ENCODE results near the gene UCK2.
"Not testable (repeated sequence)": the region's sequence is repeated elsewhere in the genome, so short reads cannot be mapped to it uniquely, and the experiment has no call there.

The UCK2 gene

DNA sequence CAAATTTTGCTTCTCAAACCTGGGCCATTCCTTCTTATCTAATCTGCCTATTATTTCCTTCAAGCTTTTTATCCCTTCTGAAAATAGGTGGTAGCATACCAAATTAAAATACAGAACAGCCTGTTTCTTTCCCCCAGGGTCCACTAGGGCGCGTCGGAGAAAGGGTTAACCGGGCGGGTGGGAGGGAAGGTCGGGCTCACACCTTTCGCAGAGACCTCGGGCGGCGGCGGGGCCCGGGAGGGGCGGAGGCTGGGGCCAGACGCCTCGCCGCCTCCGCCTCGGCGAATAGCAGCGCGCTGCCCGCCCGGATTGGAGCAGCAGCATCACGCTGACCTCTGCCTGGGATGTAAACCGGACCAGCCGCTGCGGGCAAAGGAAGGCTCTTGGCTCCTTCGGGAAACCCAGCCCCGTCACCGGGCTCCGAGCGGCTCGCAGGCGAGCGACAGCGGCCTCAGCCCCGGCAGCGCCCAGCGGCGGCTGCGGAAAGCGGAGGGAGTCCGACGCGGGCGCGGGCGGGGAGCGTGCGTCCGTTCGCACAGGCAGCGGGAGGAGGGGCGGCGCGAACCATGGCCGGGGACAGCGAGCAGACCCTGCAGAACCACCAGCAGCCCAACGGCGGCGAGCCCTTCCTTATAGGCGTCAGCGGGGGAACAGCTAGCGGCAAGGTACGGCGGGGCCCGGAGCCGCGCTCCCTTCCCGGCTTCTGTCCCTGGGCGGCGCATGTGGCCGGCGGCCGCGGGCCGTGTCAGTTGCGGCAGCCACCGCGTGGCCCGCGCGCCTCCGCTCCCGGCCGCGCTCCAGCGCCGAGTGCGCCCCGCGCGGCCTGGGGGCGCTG is at the start of gene UCK2:
Gene UCK2 (plus strand): TSS at position 347 of the 835 bp plus-strand sequence. CDS start 220 bp downstream, at position 567.
- DNase-seq (ENCODE audit: low read depth in 3 of 3) = peak; percentile 43 to 62 (median 48)

- DNase-seq (ENCODE audit: low read depth in 3 of 3) = not testable (repeated sequence)
These were observed 49.2 kb upstream of the UCK2 start for GRCh38 chr1:165778197-165778596.

GRCh38 chr1:165783519-165783918 is 43.9 kb upstream of the UCK2 start:
- DNase-seq (ENCODE audit: low read depth in 3 of 3) = not testable (repeated sequence)

- DNase-seq (ENCODE audit: low read depth in 3 of 3) = no peak
These were observed 39.7 kb upstream of the UCK2 start for GRCh38 chr1:165787741-165788140.

- no peak for DNase-seq (ENCODE audit: low read depth in 3 of 3)
These were observed 33.5 kb upstream of the UCK2 start for GRCh38 chr1:165793951-165794350.

DNA sequence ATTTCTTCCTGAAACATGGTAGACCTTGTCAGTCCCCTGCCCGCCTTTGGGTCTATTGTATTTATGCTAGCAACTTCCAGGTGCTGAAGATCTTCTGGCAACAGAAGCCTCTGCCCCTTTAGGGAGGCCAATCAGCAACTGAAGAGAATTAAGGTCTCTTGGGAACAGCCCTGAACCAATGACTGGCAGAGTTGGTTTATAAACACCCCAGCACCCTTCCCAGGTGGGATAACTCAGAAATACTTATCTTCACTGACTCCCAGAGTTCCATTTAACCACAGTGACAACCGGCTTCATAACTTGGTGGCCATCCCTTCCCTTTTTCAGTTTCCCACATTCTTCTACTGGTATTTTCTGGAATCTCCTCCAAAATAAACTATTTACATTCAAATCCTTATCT is 31.5 kb upstream of the UCK2 start:
- no peak for DNase-seq (ENCODE audit: low read depth in 3 of 3)

GRCh38 chr1:165799387-165799786 is 28.0 kb upstream of the UCK2 start:
- no peak for DNase-seq (ENCODE audit: low read depth in 3 of 3)

DNA sequence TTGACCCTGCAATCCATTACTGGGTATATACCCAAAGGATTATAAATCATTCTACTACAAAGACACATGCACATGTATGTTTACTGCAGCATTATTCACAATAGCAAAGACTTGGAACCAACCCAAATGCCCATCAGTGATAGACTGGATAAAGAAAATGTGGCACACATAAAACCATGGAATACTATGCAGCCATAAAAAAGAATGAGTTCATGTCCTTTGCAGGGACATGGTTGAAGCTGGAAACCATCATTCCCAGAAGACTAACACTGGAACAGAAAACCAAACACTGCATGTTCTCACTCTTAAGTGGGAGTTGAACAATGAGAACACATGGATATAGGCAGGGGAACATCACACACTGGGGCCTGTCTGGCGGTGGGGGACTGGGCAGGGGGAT is 22.9 kb upstream of the UCK2 start:
- DNase-seq (ENCODE audit: low read depth in 3 of 3) = not testable (repeated sequence)

GRCh38 chr1:165807613-165808012 is 19.8 kb upstream of the UCK2 start:
- DNase-seq (ENCODE audit: low read depth in 3 of 3) = no peak

- DNase-seq (ENCODE audit: low read depth in 3 of 3) = no peak
These were observed 11.7 kb upstream of the UCK2 start for GRCh38 chr1:165815725-165816124.

DNA sequence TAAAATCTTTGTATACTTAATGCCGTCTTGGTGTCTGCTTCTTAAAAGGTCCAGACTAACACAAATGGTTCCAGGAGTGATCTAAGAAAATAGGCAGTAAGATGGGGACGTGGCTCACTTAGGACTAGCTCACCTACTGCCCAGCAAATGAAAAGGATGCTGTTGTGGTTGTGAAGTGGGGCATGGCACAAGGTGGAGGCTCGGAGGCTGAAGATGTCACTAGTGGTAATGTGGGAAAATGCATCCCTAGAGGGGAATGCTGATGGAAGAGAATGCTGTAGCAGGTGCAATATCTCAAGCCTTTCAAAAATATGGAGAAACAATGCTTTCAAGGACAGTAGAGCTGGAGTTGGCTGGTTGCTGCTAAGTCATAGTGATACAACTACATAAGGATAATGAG is 11.3 kb upstream of the UCK2 start:
- no peak for DNase-seq (ENCODE audit: low read depth in 3 of 3)

DNA sequence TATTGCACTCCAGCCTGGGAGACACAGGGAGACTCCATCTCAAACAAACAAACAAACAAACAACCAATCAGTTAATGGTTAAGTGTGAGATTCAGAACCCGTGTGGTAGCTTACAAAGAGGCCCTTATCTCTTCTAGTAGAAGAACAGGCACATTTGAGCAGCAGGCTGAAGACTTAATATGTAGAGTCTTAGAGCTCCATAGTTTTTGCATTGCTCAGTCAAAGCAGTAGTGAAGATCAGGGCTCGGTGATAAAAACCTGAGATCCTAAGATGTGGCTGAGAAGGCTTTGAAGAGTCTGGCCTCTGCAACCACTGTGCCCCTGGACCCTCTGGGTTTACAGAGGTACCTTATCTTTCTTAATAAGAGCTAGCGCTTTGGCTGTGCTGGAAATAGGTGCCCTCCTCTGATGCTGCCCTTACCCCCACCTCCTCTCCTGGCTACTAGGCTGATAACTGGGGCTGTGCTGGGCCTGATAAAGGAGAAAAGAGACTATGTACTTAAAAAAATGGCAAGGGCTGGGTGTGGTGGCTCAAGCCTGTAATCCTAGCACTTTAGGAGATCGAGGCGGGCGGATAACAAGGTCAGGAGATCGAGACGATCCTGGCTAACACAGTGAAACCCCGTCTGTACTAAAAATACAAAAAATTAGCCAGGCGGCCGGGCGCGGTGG is 10.5 kb upstream of the UCK2 start:
- no peak for DNase-seq (ENCODE audit: low read depth in 3 of 3)

- DNase-seq (ENCODE audit: low read depth in 3 of 3) = no peak
These were observed 3.7 kb upstream of the UCK2 start for GRCh38 chr1:165823552-165824268.

DNA sequence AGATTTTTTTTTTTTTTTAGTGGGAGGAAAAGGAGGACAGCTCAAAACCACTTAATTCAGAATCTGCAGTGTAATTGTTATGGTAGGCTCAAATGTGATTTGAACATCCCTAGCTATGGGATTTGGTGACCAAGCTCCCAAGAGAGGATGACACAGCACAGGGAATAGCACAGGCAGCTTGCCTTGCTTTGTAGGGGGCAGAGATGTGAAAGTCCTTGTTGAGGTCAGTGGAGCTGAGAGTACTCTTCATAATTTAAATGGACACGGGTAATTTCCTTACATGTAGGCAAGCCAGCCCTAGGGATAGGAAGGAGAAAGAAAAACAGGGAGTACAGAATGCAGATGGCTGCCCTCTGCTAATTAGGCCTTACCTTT is 3.2 kb upstream of the UCK2 start:
- DNase-seq (ENCODE audit: low read depth in 3 of 3) = no peak

DNA sequence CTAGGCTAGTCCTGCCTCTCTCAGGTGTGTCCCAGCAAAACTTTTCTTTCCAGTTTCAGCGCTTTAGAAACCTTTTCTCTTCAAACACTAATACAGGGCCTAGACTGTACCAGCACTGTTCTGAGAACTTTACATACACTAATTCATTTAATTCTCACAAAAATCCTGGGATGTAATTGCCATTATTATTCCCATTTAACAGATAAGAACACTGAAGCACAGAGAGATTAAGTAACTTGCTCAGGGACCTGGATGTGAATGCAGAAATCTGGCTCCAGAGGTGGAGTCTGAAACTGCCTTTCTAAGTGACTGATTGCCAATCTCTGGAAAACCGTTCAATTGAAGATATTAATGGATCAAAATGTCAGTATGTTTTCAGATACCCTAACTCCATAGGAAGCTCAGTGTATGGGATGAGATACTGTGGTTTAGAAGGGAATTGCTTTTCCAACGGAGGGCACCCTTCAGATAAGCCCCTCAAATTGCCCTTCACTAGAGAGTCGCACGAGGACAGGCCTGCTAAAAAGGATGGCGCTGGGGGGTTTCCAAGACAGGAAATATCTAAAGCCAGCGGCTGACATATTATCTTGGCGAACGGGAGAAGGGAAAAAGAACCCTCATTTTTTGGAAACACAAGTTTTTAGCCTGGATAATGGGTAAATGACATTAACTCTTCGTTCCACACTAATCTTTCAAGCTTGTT is 698 bp upstream of the UCK2 start:
- no peak for DNase-seq (ENCODE audit: low read depth in 3 of 3)

- peak; percentile 27 to 49 (median 32) for DNase-seq (ENCODE audit: low read depth in 3 of 3)
These were observed 772 bp downstream of the UCK2 start for GRCh38 chr1:165828103-165828668.

DNA sequence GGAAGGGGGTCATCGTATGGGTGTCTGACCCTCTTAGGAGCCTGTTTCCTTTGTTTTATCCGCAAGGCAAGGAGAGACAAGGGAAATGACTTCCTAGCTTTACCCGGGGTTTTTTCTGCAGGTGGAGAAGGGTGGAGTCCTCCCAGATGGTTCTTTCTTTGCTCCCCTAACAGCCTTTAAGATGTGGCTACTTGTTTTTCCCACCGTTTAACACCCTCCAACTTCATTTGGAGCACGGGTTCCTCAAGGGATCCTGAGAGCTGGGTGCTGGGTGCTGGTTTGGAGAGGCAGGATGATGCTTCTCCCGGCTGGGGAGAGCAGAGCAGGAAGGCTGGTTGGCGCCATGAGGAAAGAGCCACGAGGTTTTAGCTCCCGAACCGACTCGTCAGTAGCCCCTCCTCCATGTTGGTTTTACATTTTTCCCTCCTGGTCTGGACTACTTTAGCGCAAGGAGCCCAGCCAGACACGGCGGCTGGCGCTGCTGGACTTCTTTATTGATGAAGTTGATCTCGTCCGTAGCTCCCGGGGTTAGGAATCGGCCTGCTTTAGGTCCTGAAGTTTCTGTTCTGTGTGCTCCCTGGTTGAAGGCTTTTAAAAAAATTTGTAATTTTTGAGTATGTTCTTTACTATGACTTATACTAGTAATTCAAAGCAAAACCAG is 1.4 kb downstream of the UCK2 start:
- peak in 2 of 3 donors; percentile 4 to 27 for DNase-seq (ENCODE audit: low read depth in 3 of 3)

DNA sequence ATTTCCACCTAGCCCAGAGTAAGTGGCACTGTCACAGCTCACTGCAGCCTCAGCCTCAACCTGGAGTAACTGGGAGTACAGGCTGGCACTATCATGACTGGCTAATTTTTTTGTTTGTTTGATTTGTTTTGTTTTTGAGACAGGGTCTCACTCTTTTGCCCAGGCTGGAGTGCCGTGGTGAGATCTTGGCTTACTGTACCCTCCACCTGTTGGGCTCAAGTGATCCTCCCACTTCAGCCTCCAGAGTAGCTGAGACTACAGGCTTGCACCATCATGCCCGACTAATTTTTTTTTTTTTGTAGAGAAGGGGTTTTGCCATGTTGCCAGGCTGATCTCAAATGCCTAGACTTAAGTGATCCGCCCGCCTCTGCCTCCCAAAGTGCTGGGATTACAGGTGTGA is 2.5 kb downstream of the UCK2 start:
- no peak for DNase-seq (ENCODE audit: low read depth in 3 of 3)

- DNase-seq (ENCODE audit: low read depth in 3 of 3) = no peak
These were observed 3.7 kb downstream of the UCK2 start for GRCh38 chr1:165831146-165831545.

GRCh38 chr1:165832902-165833301 is 5.5 kb downstream of the UCK2 start:
- DNase-seq (ENCODE audit: low read depth in 3 of 3) = no peak

- no peak for DNase-seq (ENCODE audit: low read depth in 3 of 3)
These were observed 5.9 kb downstream of the UCK2 start for GRCh38 chr1:165833358-165833757.

Measured in stimulated activated CD4-positive, alpha-beta T cell treated with anti-CD3 and anti-CD28 coated beads, TNF-alpha, amount 100 ng/mL, for 48 hours (primary cell).